ENCODE measurements around the gene TMEM158. TPM values are rescaled to one million over a fixed set of nuclear protein-coding genes. Genes with fewer than 3 reads are reported as not detected.

TMEM158 gene
- total RNA-seq, 2 donors from 2014 or later = 2.3 to 8.2 TPM

- Histone ChIP-seq H3K4me3 (no peak overlapping the region), H3K27me3 (no peaks in the 10 kb centered on the region), H3K36me3 (no peaks in the 10 kb centered on the region), H3K4me1 (peaks cover 2% of the 10 kb centered on the region), H3K27ac (no peak overlapping the region), H3K9ac (ENCODE audit: low read depth in 2 of 2, low read length in 2 of 2) (no peak overlapping the region), H3K9me3 (no peaks in the 10 kb centered on the region)
- no peak for TF ChIP-seq CTCF (IDR thresholded peaks at IDR 0.05)
- intact Hi-C loops (cut with DNase I) = no loop called here
- no peak for DNase-seq
Measured at GRCh38 chr3:45187694-45188141, 38.4 kb downstream of the TMEM158 start.

- Histone ChIP-seq H3K4me3 (no peak overlapping the region), H3K27ac (no peak overlapping the region), H3K9ac (ENCODE audit: low read depth in 2 of 2, low read length in 2 of 2) (no peak overlapping the region), H3K4me1 (no peaks in the 10 kb centered on the region), H3K27me3 (no peaks in the 10 kb centered on the region), H3K9me3 (no peaks in the 10 kb centered on the region), H3K36me3 (no peaks in the 10 kb centered on the region)
- no peak for DNase-seq
- no peak for TF ChIP-seq CTCF (IDR thresholded peaks at IDR 0.05)
- intact Hi-C loops (cut with DNase I) = no loop called here
Measured at GRCh38 chr3:45186871-45187270, 39.2 kb downstream of the TMEM158 start.

GRCh38 chr3:45185461-45185860 lies 40.6 kb downstream of the TMEM158 start:
- no peak overlapping the region for H3K27ac ChIP-seq
- no peak for DNase-seq
- H3K4me1 ChIP-seq = no peaks in the 10 kb centered on the region
- no peak overlapping the region for H3K9ac ChIP-seq (ENCODE audit: low read depth in 2 of 2, low read length in 2 of 2)
- no peaks in the 10 kb centered on the region for H3K36me3 ChIP-seq
- no peaks in the 10 kb centered on the region for H3K9me3 ChIP-seq
- no peak overlapping the region for H3K4me3 ChIP-seq
- H3K27me3 ChIP-seq = no peaks in the 10 kb centered on the region
- no peak for TF ChIP-seq CTCF (IDR thresholded peaks at IDR 0.05)
- intact Hi-C loops (cut with DNase I) = no loop called here

GRCh38 chr3:45185052-45185451 lies 41.0 kb downstream of the TMEM158 start:
- TF ChIP-seq CTCF (IDR thresholded peaks at IDR 0.05) = no peak
- H3K4me1 ChIP-seq = no peaks in the 10 kb centered on the region
- no peaks in the 10 kb centered on the region for H3K9me3 ChIP-seq
- H3K27me3 ChIP-seq = no peaks in the 10 kb centered on the region
- intact Hi-C loops (cut with DNase I) = no loop called here
- no peak overlapping the region for H3K27ac ChIP-seq
- H3K36me3 ChIP-seq = no peaks in the 10 kb centered on the region
- no peak for DNase-seq
- H3K4me3 ChIP-seq = no peak overlapping the region
- no peak overlapping the region for H3K9ac ChIP-seq (ENCODE audit: low read depth in 2 of 2, low read length in 2 of 2)

GRCh38 chr3:45183872-45184262 lies 42.2 kb downstream of the TMEM158 start:
- Histone ChIP-seq H3K27ac (no peak overlapping the region), H3K4me1 (no peaks in the 10 kb centered on the region), H3K36me3 (no peaks in the 10 kb centered on the region), H3K9ac (ENCODE audit: low read depth in 2 of 2, low read length in 2 of 2) (peak overlapping the region; percentile 18 to 46), H3K4me3 (no peak overlapping the region), H3K9me3 (no peaks in the 10 kb centered on the region), H3K27me3 (no peaks in the 10 kb centered on the region)
- DNase-seq = no peak
- intact Hi-C loops (cut with DNase I) = no loop called here
- no peak for TF ChIP-seq CTCF (IDR thresholded peaks at IDR 0.05)

Data from colonic mucosa (tissue), 4 donors.